HG02763 (cell line): ENCODE data around the gene HECW1.
"Not testable (repeated sequence)": the region's sequence is repeated elsewhere in the genome, so short reads cannot be mapped to it uniquely, and the experiment has no call there.

Experiments
- ATAC-seq: cut with Tn5 transposase; IDR thresholded peaks from one replicate; pipeline ENCODE4 v1.9.1; 2021; ENCODE audit warnings: mild to moderate bottlenecking, moderate library complexity; ENCODE audit not compliant: unreplicated experiment

HECW1 gene

DNA sequence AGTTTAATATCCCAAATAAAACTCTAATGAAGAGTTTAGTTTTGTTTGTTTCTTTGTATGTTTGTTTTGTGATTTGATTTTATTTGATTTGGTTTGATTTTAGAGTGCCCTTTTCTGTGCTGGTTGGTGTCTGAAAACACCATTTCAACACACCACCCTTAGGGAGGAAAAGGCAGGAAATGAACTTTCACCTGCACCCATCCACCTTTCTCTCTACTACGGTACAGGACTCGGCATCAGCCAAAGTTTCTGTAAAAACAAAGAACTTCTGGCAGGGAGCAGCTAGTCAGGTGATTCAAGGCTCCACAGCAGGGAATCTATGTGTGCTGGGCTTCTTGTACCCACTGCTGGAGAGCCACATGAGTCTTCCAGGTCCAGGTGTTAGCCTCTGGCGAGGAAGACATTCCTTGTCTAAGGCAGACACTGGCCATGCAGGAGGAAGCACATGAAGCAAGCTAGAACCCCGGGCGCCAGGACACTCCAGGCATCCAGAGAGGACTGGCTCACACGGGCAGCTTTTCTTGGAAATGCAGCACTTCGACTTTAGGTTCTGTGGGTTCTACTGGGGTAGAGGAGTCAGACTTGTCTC is 448.4 kb downstream of the HECW1 start:
- ATAC-seq = no peak

DNA sequence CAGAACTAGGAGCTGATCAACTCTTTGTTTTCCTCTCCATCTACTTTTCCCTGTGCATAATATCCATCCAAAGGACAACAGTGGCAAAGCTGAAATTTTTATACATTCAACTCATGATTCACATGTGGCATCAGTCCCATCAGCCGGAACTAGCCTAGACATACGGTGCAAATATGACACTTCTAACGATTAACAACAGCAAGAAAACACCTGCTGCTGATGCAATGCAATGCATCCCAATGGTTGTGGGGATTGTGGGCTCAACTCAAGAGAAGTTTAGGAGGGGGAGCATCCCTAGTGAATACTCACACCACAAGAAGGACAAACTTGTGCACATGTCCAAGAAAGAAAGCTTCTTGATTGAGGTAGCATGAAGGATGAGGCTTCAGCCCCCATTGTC is 449.9 kb downstream of the HECW1 start:
- ATAC-seq = no peak

DNA sequence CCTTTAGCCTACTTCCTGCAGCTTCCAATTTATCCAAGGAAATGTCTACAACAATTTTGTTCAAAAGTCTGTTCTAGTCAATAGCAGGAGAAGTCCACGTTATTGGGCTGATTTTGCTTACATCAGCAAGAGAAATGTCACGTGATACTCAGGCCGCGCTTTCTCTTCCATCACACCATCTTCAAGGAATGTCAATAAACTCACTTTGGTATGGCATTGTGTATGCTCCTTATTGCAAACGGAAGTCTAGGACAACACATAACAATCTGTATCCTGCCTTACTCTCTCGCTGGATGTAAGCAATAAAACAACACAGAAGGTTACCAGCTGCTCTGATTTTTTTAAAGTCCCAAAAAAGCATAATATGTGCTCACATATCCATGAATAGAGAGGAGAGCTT is 453.3 kb downstream of the HECW1 start:
- no peak for ATAC-seq

DNA sequence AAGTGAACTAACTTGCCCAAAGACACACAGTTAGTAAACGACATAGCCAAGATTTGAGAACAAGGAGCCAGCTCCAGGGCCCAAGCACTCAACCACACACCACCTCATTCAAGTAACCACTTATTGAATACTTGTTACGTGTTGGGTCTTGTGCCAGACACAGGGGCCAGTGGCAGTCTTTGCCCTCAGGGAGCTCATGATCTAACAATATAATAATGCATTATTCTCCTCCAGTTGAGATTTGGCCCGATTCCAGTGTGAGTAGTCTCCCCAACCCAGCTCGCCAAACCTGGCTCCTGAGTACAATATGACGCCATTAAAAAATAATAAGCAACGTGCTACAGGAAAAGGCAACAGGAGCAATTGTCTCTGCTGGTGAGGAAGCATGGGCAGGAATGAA is 456.1 kb downstream of the HECW1 start:
- ATAC-seq = no peak

DNA sequence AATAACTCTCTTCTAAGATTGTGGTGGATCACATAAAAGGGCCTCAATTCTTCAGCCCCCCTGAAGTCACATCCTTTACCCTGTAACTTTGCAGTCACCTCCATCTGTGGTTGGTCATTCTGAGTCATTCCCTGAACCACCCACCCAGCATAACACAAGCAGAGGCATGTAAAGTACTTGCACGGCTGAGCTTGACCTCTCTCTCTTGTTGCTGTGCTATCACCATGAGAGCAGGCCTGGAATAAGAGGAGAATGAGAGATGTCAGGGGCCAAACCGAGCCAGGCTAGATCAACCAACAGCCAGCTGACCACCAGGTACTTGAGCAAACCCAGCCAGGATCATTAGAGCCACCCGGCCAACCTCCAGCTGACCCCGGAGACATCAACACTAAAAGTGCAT is 457.0 kb downstream of the HECW1 start:
- no peak for ATAC-seq

DNA sequence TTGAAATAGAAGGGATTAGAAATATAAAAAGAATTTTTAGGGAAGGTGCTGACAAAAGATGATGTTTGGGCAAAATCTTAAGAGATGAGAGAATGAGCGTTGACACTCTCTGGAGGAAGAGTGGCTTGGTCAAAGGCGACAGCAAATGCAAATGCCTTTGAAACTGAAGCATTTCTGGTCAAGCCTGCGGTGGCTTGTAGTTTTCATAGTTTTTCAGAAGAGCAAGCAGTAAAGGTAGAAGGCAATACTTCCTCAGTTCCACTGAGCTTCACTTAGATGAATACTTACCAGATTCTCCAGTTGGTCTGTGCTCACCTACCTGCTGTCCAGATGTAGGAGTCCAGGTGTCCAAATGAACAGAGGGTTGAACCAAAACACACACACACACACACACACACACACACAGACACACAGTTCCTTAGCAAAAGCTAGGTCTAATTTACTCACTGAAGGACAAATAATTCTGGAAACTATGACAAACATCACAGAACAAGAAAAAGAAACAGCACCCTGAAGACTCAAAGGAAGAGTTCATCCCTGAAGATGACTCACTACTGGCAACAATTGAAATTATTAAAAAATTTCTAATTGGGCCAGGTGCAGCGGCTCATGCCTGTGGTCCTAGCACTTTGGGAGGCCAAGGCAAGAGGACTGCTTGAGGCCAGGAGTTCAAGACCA is 458.4 kb downstream of the HECW1 start:
- peak; percentile 78 for ATAC-seq

DNA sequence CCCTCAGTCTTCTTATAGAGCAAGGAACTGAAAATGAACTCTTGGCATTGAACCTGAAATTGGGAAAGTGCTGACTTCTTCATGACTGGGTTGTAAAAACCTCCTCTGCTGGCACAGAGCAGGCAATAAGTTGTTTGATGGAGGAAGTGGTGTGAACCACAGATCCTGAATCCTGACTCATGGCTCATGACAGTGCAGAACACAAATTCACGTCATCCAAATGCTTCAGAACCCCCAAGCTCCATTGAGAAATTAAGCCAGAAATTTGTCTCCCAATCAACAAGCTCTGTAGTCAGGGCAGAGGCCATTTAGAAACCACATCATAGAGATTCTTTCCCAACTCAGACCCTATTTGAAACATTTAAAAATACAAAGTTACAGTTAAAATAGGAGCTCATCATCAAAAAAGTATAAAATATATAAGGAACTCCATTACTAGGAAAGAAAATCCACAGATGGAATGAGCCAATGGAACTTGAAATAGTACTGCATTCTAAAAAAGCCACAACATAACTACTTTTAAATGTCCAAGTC is 460.1 kb downstream of the HECW1 start:
- no peak for ATAC-seq

DNA sequence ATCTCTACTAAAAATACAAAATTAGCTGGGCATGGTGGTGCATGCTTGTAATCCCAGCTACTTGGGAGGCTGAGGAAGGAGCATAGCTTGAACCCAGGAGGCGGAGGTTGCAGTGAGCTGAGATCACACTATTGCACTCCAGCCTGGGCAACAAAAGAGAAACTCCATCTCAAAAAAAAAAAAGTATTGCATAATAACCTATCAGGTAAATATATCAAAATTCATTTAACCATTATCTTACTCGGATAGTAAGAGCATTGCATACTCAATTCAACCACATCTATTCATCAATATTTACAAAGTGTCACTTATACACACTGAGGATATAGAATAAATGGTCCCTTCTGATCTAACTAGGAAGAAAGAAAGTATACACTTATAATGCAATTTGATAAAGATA is 461.4 kb downstream of the HECW1 start:
- ATAC-seq = not testable (repeated sequence)

DNA sequence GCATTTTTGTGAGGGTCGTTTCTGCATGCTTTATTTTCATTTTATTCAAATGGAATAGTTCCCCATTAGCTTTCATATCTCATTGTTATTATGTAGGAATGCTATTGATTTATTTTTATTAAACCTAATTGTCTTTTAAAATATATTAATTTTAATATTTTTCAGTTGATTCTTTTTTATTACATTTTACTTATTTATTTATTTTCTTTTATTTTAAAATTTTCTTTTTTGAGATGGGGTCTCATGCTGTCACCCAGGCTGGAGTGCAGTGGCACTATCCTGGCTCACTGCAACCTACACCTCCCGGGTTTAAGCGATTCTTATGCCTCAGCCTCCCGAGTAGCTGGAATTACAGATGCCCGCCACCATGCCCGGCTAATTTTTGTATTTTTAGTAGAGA is 463.1 kb downstream of the HECW1 start:
- no peak for ATAC-seq

DNA sequence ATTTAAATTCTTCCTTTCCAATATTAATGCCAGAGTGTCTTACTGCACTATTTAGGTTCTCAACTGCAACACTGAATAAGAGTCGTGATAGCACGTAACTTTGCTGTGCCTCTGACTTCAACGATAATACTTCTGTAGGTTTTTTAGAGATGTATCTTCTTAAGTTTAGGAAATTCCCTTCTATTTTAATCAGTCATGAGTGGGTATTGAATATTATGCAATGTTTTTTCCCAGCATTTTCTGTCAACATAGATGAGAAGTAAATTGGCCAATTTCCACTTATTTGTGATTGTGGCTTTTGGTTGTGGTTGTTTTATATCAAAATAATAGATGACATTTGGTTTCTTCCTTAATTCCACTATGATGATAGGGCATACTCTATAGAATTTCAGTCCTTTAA is 463.8 kb downstream of the HECW1 start:
- ATAC-seq = no peak

DNA sequence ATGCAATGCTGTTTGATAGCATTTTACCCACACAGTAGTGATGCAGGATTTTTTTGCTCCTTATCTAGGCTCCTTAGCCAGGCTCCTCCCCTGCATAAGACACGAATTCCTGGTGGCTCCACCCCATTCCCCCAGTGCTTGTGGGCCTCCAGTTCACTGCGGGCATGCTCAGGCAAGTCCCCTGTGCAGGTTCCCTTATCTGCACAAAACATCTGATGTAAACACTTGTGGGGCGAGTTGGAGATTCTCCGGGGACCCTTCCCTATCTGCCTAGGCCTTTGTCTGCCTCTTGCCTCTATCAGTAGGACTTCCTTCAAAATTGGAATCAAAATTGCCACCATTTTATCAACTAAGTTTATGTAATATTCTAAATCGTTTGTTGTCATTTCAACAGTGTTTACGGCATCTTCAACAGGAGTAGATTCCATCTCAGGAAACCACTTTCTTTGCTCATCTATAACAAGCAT is 465.1 kb downstream of the HECW1 start:
- no peak for ATAC-seq

DNA sequence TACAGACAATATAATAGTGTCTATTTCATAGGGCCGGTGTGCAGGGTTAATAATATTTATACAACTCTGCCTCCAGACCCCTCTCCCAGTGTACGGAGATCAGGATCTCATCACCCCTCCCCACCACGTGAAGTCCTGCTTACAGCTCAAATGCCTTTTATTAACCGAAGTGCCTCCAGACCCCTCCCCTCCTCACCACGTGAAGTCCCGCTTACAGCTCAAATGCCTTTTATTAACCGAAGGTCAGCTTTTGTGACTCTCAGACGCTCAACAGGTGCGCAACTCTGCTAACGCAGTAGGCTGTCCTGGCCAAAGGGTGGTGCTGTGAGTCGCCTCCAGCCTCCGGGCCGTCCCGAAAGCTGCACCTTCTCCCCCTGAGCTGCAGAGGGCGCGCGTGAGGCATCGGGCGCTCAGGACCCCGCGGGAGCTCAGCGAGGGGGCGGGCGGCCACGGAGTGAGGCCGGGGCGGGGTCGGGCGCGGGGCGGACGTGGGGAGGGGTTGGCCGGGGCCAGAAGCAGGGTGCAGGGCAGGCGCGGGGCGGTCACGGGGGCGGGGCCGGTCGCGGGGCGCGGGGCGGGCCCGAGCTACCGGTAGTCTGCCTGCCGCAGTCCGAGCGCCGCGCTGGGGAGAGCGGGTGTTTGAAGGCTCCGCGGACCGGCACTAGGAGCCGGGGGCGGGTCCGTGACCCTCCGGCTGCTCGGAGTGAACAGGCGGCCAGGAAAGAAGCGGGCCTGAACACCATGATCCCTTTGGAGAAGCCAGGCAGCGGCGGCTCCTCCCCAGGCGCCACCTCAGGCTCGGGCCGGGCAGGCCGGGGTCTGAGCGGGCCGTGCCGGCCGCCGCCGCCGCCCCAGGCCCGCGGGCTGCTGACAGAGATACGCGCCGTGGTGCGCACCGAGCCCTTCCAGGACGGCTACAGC is 470.3 kb downstream of the HECW1 start, which contains the start of gene STK17A:
Gene STK17A (plus strand): TSS at position 606 of the 921 bp plus-strand sequence. CDS start 136 bp downstream, at position 742.
- ATAC-seq = peak; percentile 68

DNA sequence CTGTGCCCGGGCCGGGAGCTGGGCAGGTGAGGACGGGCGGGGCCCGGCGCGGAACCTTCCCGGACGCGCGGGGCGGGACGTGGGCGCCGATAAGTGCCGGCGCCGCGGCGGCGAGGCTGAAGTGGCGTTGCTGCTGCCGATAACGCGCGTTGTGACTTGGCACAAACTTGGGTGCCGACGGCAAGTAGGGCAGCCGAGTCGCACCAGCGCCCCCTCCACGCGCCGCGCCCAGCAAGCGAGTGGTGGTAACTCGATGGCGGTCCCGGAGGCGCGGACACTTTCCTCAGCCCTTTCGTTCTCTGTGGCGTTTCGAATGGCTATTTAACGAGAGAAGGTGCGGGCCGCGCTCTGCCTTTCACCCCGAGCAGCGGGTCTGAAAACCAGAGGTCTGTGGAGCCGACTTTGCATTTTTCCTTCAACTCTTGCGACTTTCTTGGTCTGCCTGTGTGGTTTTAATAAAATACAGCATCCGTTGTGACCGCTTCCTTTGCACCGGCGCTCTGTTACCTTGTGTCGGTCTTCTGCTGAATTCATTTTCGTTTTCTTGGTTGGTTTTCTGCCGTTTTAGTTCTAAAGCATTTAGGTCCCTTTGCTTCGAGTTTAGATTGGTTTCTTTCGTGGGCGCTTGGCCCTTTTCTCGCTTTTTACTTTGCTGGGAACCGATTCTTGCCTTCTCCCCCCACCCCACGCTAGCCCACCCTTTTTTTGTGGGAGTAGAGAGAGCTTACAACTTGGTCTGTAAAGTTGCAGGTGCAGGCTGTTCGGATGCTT is 471.2 kb downstream of the HECW1 start:
- peak; percentile 14 for ATAC-seq

DNA sequence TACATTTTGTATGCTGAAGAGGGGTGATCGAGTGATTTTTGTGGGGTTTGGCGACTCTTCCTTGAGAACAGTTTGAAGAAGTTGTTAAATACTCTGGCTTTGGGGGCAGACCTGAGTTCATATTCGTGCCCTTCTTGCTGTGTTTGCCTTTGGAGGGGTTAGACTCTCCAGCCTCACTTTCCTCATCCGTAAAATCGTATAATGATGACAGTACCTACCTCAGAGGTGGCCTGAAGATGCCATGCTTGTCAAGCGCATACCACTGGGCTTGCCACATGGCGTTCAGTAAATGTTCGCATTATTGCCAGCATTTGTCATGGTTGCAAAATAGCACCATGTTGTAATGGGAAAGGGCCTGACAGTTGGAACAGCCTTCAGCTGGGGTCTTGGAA is 471.7 kb downstream of the HECW1 start:
- no peak for ATAC-seq

DNA sequence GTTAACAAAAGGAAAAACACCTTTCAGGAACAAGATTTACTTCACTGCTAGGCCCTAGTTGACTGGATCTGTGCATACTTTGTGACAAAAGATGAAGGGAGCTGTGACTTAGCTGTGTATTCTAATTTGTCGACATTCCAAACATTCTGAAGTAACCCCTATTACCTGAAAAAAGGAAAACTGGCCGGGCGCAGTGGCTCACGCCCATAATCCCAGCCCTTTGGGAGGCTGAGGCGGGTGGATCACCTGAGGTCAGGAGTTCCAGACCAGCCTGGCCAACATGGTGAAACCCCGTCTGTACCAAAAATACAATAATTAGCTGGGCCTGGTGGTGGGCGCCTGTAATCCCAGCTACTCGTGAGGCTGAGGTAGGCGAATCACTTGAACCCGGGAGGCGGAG is 472.3 kb downstream of the HECW1 start:
- not testable (repeated sequence) for ATAC-seq

DNA sequence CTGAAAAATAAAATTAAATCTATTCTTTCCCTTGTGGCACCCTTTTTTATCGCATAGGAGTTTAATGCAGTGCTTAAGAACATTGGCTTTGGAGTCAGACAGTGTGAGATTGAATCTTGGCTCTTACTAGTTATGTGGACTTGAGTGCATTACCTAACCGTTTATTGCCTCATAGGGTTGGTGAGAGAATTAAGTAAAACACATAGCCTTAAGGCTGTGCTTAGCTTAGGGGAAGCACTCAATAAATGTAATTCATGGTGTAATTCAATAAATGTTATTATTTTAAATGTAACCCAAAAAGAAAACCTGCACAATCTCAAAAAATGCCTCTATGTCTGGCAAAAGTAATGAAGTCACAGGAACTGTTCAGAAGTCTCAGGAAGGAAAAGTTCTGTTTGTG is 473.1 kb downstream of the HECW1 start:
- no peak for ATAC-seq

DNA sequence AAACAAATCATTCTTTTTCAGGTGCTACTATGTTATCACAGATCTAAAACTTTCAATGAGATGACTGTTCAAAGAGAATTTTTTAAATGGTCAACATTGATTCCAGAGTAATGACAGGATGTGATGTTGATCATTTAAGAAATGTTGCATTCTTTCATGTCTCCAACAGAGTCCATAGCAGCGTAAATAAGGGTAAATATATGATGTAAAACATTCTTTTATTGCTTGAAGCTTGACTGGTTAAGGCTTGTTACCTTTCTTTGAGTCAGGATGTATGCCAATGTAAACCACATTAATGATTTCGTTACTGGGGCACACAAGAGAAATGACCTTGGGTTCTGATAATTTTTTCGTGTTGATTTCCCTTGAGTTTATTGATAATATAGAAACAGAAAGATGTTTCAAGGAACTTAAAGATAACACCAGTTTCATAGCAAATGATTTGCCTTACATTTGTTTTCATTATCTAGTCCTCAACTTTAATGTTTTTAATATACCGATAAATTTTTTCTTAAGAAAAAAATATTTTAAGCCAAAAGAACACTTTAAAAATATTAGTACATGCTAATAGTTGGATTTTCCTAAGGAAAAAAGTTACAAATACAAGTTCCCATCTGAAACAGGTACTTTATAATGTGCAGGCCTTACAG is 473.9 kb downstream of the HECW1 start:
- no peak for ATAC-seq

DNA sequence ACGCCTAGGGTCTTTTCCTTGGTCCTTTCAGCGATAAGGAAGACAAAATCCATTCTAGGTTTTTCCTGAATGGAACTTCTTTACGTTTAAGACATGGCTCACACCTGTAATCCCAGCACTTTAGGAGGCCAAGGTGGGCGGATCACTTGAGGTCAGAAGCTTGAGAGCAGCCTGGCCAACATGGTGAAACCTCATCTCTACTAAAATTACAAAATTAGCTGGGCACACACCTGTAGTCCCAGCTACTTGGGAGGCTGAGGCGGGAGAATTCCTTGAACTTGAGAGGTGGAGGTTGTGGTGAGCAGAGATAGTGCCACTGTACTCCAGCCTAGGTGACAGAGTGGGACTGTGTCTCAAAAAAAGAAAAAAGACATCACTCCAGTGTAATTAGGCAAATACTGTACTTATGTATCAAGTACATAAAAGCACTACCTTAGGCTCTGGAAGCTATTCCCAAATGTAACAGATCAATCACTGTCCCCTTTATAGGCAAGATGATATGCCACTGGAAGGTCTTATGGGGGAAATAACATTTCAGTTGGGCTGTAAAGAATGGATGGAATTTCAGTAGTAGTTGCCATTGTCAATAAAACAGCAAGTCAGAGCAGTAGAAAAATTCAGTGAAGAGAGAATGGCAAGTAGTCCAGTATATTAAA is 476.2 kb downstream of the HECW1 start:
- no peak for ATAC-seq

DNA sequence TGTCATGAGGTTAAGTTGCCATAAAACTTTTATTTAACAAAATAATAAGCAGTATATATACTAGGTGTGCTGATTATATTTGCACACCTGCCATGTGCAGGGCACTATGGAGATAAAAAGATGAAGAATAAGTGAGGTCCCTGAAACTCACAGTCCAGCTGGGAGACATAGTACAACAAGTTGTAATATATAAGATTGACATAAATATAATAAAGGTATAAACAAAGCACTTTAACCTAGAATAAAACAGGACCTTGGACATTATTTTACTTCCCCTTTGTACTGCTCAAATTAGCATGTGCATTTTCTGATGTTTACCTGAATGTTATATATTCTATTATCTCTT is 476.7 kb downstream of the HECW1 start:
- no peak for ATAC-seq

DNA sequence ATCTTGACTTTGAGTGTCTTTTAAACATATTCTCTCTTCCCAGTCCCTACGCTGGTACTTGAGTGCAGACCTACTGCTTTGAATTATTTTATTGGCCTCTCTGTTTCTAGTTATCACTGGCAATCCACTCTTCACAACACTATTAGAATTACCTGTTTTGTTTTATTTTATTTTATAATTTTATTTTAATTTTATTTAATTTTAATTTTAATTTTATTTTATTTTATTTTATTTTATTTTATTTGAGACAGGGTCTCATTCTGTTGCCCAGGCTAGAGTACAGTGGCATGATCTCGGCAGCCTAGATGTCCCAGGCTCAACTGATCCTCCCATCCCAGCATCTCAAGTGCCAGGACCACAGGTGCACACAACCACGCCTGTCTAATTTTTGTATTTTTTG is 477.3 kb downstream of the HECW1 start:
- no peak for ATAC-seq
